Mesendoderm (in vitro differentiated cells): Measurements from ENCODE around the gene TMEM134.

ENCODE experiments used
- DNase-seq: peaks from one replicate; pipeline ENCODE4 v3.0.0; 2013
- H2AK5ac ChIP-seq: 2 replicates; pipeline ENCODE4 v1.6.1; 2013; ENCODE audit warnings: low read length, inconsistent platforms
- H2BK120ac ChIP-seq: 2 replicates; pipeline ENCODE4 v1.6.1; 2013; ENCODE audit warnings: low read depth, mild to moderate bottlenecking, low read length, moderate library complexity, mixed read lengths
- H2BK15ac ChIP-seq: replicated peaks from 2 replicates; pipeline ENCODE4 v1.6.1; 2013; ENCODE audit warnings: low read depth, mild to moderate bottlenecking, moderate library complexity
- H2BK5ac ChIP-seq: 2 replicates; pipeline ENCODE4 v1.6.1; 2013; ENCODE audit warnings: low read length, inconsistent platforms
- H3K18ac ChIP-seq: 2 replicates; pipeline ENCODE4 v1.6.1; 2013; ENCODE audit warnings: mild to moderate bottlenecking, low read length, mixed read lengths
- H3K23ac ChIP-seq: one replicate; pipeline ENCODE4 v1.6.1; 2013; ENCODE audit warnings: low read length
- H3K27ac ChIP-seq: 2 replicates; pipeline ENCODE4 v1.5.1; 2013; ENCODE audit warnings: low read depth, mild to moderate bottlenecking, inconsistent platforms, low read length, moderate library complexity
- H3K27me3 ChIP-seq: 2 replicates; pipeline ENCODE4 v1.6.1; 2013; ENCODE audit warnings: low read length, control low read depth, mild to moderate bottlenecking, inconsistent platforms; ENCODE audit not compliant: insufficient read depth, poor library complexity
- H3K36me3 ChIP-seq: 2 replicates; pipeline ENCODE4 v1.6.1; 2013; ENCODE audit warnings: low read length, inconsistent platforms; ENCODE audit not compliant: control insufficient read depth, insufficient read depth
- H3K4ac ChIP-seq: one replicate; pipeline ENCODE4 v1.6.1; 2013; ENCODE audit warnings: low read depth, mild to moderate bottlenecking, low read length, moderate library complexity
- H3K4me1 ChIP-seq: 2 replicates; pipeline ENCODE4 v1.6.1; 2013; ENCODE audit warnings: low read depth, low read length, inconsistent platforms; ENCODE audit not compliant: control insufficient read depth
- H3K4me2 ChIP-seq: 2 replicates; pipeline ENCODE4 v1.6.1; 2013; ENCODE audit warnings: low read length
- H3K4me3 ChIP-seq: 2 replicates; pipeline ENCODE4 v1.5.1; 2013; ENCODE audit warnings: mild to moderate bottlenecking, low read length
- H3K56ac ChIP-seq: one replicate; pipeline ENCODE4 v1.6.1; 2013; ENCODE audit warnings: low read length
- H3K79me1 ChIP-seq: 2 replicates; pipeline ENCODE4 v1.6.1; 2013; ENCODE audit warnings: low read length, inconsistent platforms
- H3K79me2 ChIP-seq: 2 replicates; pipeline ENCODE4 v1.6.1; 2013; ENCODE audit warnings: mild to moderate bottlenecking, low read length; ENCODE audit not compliant: control insufficient read depth, insufficient read depth
- H3K9ac ChIP-seq: 2 replicates; pipeline ENCODE4 v1.6.1; 2013; ENCODE audit warnings: low read length, inconsistent platforms
- H4K5ac ChIP-seq: one replicate; pipeline ENCODE4 v1.6.1; 2013; ENCODE audit warnings: low read length
- H4K8ac ChIP-seq: one replicate; pipeline ENCODE4 v1.6.1; 2013; ENCODE audit warnings: low read depth, mild to moderate bottlenecking, control low read depth, low read length, moderate library complexity
- WGBS: extraction: QIAGEN DNeasy Blood & Tissue Kit; methylation state at CpG from one replicate; pipeline ENCODE4 v1.1.7; 2013; ENCODE audit warnings: low lambda C conversion rate, missing lambda C conversion rate; ENCODE audit not compliant: insufficient coverage; ENCODE audit errors: extremely low coverage; 5-methylcytosine and 5-hydroxymethylcytosine counted together

TMEM134 gene

GRCh38 chr11:67502328-67502979 is 33.4 kb upstream of the TMEM134 start:
- no peak overlapping the region for H2BK120ac ChIP-seq
- peaks cover 10% of the 10 kb centered on the region for H3K4me1 ChIP-seq
- H2BK5ac ChIP-seq = no peak overlapping the region
- peaks cover 11% of the 10 kb centered on the region for H3K79me1 ChIP-seq
- H3K23ac ChIP-seq = no peak overlapping the region
- no peak for DNase-seq
- H3K36me3 ChIP-seq = no peaks in the 10 kb centered on the region
- H3K27ac ChIP-seq = no peak overlapping the region
- no peak overlapping the region for H2AK5ac ChIP-seq
- no peak overlapping the region for H3K18ac ChIP-seq
- no peak overlapping the region for H4K5ac ChIP-seq
- H3K4ac ChIP-seq = no peak overlapping the region
- no peaks in the 10 kb centered on the region for H3K79me2 ChIP-seq
- WGBS = no CpG with 5 or more reads among the region's 18 CpGs
- no peak overlapping the region for H3K4me2 ChIP-seq
- H3K56ac ChIP-seq = no peak overlapping the region
- no peaks in the 10 kb centered on the region for H3K27me3 ChIP-seq
- H3K4me3 ChIP-seq = no peak overlapping the region
- no peak overlapping the region for H3K9ac ChIP-seq
- H4K8ac ChIP-seq = no peak overlapping the region
- no peak overlapping the region for H2BK15ac ChIP-seq

- H4K5ac ChIP-seq = no peak overlapping the region
Observed at GRCh38 chr11:67501854-67502253, 32.8 kb upstream of the TMEM134 start.

GRCh38 chr11:67500831-67501715 is 32.0 kb upstream of the TMEM134 start:
- Histone ChIP-seq H3K27ac (no peak overlapping the region), H3K18ac (no peak overlapping the region), H3K4me3 (no peak overlapping the region), H3K4me1 (peaks cover 6% of the 10 kb centered on the region), H4K8ac (no peak overlapping the region), H3K36me3 (no peaks in the 10 kb centered on the region), H3K23ac (no peak overlapping the region), H3K56ac (no peak overlapping the region), H2AK5ac (no peak overlapping the region), H3K79me2 (no peaks in the 10 kb centered on the region), H2BK15ac (no peak overlapping the region), H3K27me3 (no peaks in the 10 kb centered on the region), H3K9ac (no peak overlapping the region), H3K79me1 (peaks cover 3% of the 10 kb centered on the region), H2BK5ac (no peak overlapping the region), H3K4ac (no peak overlapping the region), H2BK120ac (no peak overlapping the region), H3K4me2 (no peak overlapping the region), H4K5ac (no peak overlapping the region)
- 100% methylated on average over 1 of the region's 9 CpGs for WGBS
- no peak for DNase-seq

More at GRCh38 chr11:67501854-67502253, 32.8 kb upstream of the TMEM134 start:
- Histone ChIP-seq H3K23ac (no peak overlapping the region), H3K27ac (no peak overlapping the region), H3K4me2 (no peak overlapping the region), H4K8ac (no peak overlapping the region), H3K79me1 (peaks cover 6% of the 10 kb centered on the region), H2BK15ac (no peak overlapping the region), H3K9ac (no peak overlapping the region), H3K4me1 (peaks cover 6% of the 10 kb centered on the region), H3K18ac (no peak overlapping the region), H3K36me3 (no peaks in the 10 kb centered on the region), H2BK120ac (no peak overlapping the region), H3K79me2 (no peaks in the 10 kb centered on the region), H3K4ac (no peak overlapping the region), H2AK5ac (no peak overlapping the region), H3K4me3 (no peak overlapping the region), H3K27me3 (no peaks in the 10 kb centered on the region), H2BK5ac (no peak overlapping the region), H3K56ac (no peak overlapping the region)
- WGBS = no CpG with 5 or more reads among the region's 18 CpGs
- DNase-seq = no peak

- Histone ChIP-seq H3K36me3 (no peaks in the 10 kb centered on the region), H3K4me3 (no peak overlapping the region), H3K56ac (no peak overlapping the region)
Observed at GRCh38 chr11:67500484-67500821, 31.4 kb upstream of the TMEM134 start.

GRCh38 chr11:67499808-67500483 is 30.9 kb upstream of the TMEM134 start:
- H3K4me1 ChIP-seq = no peaks in the 10 kb centered on the region
- H3K18ac ChIP-seq = no peak overlapping the region
- no peak overlapping the region for H3K4me3 ChIP-seq
- no peak overlapping the region for H3K27ac ChIP-seq
- peaks cover 3% of the 10 kb centered on the region for H3K79me1 ChIP-seq
- H4K5ac ChIP-seq = no peak overlapping the region
- H4K8ac ChIP-seq = no peak overlapping the region
- H3K9ac ChIP-seq = no peak overlapping the region
- DNase-seq = no peak
- H2BK5ac ChIP-seq = no peak overlapping the region
- H3K23ac ChIP-seq = no peak overlapping the region
- no peaks in the 10 kb centered on the region for H3K27me3 ChIP-seq
- no peak overlapping the region for H2BK15ac ChIP-seq
- H3K36me3 ChIP-seq = no peaks in the 10 kb centered on the region
- no CpG with 5 or more reads among the region's 26 CpGs for WGBS
- H3K4ac ChIP-seq = no peak overlapping the region
- no peak overlapping the region for H3K4me2 ChIP-seq
- H2BK120ac ChIP-seq = no peak overlapping the region
- H3K79me2 ChIP-seq = no peaks in the 10 kb centered on the region
- no peak overlapping the region for H3K56ac ChIP-seq
- H2AK5ac ChIP-seq = no peak overlapping the region

More at GRCh38 chr11:67500484-67500821, 31.4 kb upstream of the TMEM134 start:
- Histone ChIP-seq H4K5ac (no peak overlapping the region), H2BK5ac (no peak overlapping the region), H2BK15ac (no peak overlapping the region), H2BK120ac (no peak overlapping the region), H3K79me1 (peaks cover 3% of the 10 kb centered on the region), H2AK5ac (no peak overlapping the region), H3K4me1 (peaks cover under 1% of the 10 kb centered on the region), H3K18ac (no peak overlapping the region), H4K8ac (no peak overlapping the region), H3K9ac (no peak overlapping the region), H3K27ac (no peak overlapping the region), H3K4ac (no peak overlapping the region), H3K4me2 (no peak overlapping the region), H3K23ac (no peak overlapping the region), H3K27me3 (no peaks in the 10 kb centered on the region), H3K79me2 (no peaks in the 10 kb centered on the region)
- no peak for DNase-seq
- no CpG with 5 or more reads among the region's 1 CpG for WGBS
